HG03432 (cell line): ENCODE data around the gene EME2.
"Not testable (repeated sequence)": the region's sequence is repeated elsewhere in the genome, so short reads cannot be mapped to it uniquely, and the experiment has no call there.

ENCODE experiments used
- ATAC-seq: cut with Tn5 transposase; IDR thresholded peaks from one replicate; pipeline ENCODE4 v1.9.1; 2021; ENCODE audit warnings: mild to moderate bottlenecking, moderate library complexity; ENCODE audit not compliant: unreplicated experiment

EME2 gene

GRCh38 chr16:1790611-1791255, 18.1 kb downstream of the EME2 start:
- no peak for ATAC-seq

GRCh38 chr16:1791256-1791942, 18.8 kb downstream of the EME2 start:
- ATAC-seq = no peak

DNA sequence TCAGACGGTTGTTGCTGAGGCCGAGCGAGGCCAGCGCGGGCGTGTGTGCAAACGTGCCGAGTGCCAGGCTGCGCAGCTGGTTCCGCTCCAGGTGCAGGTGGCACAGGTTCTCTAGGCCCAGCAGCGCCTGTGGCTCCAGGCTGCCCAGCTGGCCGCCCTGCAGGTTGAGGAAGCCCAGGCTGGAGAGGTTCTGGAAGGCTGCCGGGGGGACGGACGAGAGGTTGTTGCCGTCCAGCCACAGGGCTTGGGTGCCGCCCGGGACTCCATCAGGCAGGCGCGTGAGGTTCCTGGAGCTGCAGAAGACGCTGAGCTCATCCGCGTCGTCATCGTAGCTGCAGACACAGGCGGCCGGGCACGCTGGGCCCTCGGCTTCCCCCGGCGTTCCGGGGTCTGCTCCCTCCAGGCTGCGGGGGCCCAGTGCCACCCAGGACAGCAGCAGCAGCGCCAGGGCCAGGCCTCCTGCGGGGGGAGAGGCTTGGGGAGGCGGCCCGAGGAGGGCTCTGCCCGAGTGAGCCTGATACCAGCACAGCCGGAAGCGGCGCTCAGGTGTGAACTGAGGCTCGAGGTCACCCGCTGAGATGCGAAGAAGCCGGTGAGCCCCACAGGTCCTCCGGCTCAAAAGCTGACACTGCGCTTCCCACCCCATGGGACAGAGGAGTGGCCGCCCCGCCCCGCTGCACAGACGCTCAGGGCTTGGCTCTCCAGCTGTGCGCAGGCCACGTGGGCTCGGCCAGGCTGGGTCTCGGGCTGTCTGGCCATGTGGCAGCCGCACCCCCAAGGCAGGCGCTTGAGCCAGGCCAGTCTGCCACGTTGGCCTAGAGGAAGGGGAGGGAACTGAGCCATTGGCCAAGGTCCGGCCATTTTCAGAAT, 19.6 kb downstream of the EME2 start:
- ATAC-seq = no peak

- ATAC-seq = no peak
Observed at GRCh38 chr16:1792836-1793577, 20.4 kb downstream of the EME2 start.

DNA sequence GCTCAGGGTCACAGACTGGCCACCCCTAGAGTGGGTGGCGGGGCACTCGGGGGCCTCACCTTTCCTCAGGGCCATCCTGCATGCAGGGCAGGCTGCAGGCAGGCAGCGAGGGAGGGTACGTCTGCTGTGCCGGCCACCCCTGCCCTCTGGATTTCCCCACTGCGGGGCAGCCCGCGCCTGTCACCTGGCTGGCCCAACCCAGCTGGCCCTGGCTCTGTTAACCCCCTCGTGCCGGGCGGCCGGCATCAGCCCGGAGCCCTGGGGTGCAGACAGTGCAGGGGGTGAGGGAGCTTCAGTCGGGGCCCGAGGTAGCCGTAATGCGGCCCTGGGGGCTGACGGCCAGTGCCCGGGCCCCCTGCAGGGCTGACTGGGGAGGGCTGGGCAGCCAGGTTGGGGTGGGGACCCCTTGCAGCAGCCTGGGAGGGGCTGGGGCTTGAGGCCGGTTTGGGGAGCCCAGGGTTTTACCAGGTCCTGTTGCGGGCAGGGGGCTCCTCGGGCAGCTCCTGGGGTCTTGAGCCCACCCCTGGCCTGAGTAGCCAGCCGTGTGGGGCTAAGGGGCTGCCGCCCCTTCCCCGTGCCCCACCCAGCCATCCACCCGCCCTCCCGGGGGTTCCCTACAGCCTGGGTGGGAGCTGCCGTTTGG, 21.1 kb downstream of the EME2 start, which contains the start of gene IGFALS:
TSS of gene IGFALS (minus strand) at position 128 of the 643 bp plus-strand sequence. CDS start at position 75, 53 bp downstream.
- ATAC-seq = no peak

DNA sequence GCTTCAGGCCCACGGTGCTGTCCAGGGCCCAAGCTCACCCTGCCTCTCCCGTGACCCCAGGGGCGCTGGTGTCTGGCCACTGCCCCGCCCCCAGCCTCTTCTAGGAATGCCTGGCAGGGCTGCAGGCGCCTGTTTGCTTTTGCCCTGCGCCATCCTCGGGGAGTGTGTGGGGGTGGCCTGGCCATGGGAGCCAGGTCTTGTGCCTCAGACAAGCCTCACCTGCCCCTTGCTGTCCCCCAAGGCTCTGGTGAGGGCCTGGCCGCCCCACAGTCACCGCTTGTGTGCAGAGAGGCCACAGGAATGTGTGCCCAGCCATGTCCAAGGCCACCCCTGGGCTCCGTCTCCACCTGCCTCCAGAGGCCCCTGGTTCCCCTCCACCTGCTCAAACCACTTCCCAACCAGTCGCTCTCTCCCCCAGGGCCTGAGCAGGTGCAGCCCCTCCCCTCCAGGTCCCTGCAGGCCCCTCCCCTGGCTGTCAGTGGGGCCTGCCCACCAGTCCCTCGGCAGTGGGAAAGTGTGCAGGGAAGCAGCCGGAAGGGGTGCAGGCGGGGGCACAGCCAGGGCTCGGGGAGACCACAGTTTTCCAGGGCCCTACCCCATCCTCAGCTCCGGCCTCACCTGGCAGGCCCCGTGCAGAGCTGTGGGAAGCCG, 21.7 kb downstream of the EME2 start:
- no peak for ATAC-seq

DNA sequence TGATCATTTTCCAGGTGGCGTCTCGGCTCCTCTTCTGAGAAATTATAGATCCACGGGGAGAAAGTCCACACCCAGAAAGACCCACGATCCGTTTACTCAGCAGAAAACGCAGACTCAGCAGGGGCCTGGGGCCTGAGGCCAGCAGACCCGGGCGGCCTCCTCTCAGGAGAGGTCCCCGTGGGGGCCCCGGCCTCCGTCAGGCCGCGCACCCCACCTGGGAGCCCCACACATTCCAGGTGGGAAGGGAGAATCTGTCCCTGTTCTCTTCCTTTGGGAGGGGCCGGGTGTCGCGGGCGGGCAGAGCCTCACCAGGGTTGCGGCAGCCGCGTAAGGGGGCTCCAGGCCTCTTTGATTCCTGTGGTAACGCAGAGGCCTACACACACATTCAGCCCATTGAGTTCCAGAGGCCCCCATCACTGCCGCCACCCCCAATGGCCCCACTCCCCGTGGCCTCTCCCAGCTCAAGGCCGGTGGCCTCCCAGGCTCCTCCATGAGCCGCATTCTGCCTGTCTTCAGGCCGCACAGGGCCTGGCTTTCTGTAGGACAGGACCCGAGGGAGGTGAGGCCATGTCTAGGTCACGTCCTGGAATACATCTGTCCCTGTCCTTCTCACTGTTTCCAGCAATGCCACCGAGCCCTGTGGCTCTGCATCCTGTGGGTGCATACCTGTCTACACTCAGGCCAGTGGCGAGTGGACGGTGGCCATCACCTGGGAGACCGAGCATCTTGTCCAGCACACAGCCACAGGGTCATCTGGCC, 22.5 kb downstream of the EME2 start:
- ATAC-seq = no peak

DNA sequence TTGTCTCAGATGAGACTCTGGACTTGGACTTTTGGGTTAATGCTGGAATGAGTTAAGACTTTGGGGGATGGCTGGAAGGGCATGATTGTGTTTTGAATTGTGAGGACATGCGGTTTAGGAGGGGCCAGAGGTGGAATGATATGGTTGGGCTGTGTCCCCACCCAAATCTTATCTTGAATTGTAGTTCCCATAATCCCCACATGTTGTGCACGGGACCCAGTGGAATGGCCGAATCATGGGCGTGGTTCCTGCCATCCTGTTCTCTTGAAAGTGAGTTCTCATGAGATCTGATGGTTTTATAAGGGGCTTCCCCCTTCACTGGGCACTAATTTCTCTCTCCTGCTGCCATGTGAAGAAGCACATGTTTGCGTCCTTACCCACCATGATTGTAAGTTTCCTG, 26.7 kb downstream of the EME2 start:
- ATAC-seq = not testable (repeated sequence)

- ATAC-seq = no peak
Observed at GRCh38 chr16:1800701-1801100, 28.1 kb downstream of the EME2 start.

GRCh38 chr16:1807626-1808025, 35.0 kb downstream of the EME2 start:
- no peak for ATAC-seq

- ATAC-seq = no peak
Observed at GRCh38 chr16:1808691-1809090, 36.1 kb downstream of the EME2 start.

DNA sequence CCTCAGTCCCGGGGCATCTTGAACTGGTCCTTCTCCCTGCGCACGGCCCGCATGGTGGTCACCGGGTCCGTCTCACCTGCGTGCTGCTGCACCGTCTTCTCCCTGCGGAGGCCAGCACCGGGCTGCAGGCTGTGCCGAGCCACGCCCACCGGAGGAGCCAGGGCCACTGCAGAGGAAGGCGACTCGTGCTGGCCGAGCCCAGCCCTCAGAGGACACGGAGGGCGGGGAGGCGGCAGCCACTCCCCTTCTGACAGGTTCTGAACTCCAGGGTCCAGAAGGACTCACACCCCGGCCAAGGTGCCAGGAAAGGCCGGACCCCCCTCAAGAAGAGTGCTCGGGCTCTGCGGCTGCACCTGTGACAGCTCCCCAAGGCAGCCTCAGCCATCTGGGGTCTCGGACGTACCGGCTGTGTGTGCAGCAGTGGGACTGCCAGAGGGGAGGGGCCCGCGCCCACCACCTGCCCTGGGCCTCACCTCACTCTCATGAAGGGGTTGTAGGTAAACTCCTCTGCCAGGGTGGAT, 36.7 kb downstream of the EME2 start:
- no peak for ATAC-seq

DNA sequence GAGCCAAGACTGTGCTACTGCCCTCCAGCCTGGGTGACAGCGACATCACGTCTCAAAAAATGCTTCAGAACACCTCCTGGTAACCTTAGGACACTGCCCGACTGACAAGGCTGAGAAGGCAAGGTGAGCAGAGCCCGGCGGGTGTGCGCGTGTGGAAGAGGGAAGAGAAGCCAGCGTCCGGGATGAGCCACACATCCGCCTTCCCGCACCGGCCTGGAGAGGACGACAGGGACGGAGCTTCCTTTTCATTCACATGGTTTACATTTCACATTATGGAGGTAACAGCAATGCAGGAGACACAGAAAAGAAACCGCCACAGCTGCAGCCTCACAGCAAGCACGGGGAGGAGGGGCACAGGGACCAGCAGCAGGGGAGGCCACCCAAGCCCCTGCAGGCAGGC, 37.5 kb downstream of the EME2 start:
- no peak for ATAC-seq

GRCh38 chr16:1810536-1810935, 37.9 kb downstream of the EME2 start:
- ATAC-seq = no peak

- no peak for ATAC-seq
Observed at GRCh38 chr16:1812732-1813163, 40.1 kb downstream of the EME2 start.

DNA sequence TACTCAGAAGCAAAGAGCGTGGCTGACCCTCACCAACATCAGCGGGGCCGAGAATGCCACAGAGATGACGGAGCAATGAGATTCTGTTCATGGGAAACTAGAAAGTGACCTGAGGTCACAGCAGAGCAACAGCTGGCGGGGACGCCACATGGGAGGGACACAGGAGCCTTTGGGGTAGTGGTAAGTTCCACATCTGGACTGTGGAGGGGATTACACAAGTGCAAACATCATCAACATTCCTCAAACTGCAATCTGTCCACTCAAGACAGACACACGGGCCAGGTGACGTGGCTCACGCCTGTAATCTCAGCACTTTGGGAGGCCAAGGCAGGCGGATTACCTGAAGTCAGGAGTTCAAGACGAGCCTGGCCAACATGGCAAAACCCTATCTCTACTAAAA, 42.9 kb downstream of the EME2 start:
- no peak for ATAC-seq

- ATAC-seq = no peak
Observed at GRCh38 chr16:1816396-1817275, 44.0 kb downstream of the EME2 start.

DNA sequence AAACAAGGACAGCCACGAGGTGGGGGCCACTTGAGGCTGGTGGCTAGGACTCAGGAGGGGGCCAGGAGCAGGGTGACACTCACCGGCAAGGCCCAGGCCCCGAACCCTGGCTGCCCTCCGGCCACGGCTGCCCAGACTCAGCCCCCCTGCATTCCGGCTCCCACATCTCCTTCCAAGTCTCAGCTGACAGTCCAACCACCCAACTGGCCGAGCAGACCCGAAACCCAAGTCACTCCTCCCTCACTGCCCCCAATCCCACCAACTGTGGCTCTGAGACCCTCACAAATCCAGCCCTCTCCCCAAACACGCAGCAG, 44.6 kb downstream of the EME2 start:
- ATAC-seq = no peak
